ENCODE data around the gene PTPRO.

GRCh38 chr12:15540005-15540404, 217.7 kb downstream of the PTPRO start:
- TF ChIP-seq, protein P1, sequence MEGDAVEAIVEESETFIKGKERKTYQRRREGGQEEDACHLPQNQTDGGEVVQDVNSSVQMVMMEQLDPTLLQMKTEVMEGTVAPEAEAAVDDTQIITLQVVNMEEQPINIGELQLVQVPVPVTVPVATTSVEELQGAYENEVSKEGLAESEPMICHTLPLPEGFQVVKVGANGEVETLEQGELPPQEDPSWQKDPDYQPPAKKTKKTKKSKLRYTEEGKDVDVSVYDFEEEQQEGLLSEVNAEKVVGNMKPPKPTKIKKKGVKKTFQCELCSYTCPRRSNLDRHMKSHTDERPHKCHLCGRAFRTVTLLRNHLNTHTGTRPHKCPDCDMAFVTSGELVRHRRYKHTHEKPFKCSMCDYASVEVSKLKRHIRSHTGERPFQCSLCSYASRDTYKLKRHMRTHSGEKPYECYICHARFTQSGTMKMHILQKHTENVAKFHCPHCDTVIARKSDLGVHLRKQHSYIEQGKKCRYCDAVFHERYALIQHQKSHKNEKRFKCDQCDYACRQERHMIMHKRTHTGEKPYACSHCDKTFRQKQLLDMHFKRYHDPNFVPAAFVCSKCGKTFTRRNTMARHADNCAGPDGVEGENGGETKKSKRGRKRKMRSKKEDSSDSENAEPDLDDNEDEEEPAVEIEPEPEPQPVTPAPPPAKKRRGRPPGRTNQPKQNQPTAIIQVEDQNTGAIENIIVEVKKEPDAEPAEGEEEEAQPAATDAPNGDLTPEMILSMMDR (optimal IDR thresholded peaks at IDR 0.05 in 1 of 3, IDR thresholded peaks at IDR 0.05 in 1 of 3, conservative IDR thresholded peaks at IDR 0.05 in 1 of 3; ENCODE audit: extremely low read depth in 1 of 3, insufficient read depth in 2 of 3, low read length in 3 of 3) = no peak
- no peak for TF ChIP-seq EZH2 (IDR thresholded peaks at IDR 0.05; ENCODE audit: low read length)

All from keratinocyte (primary cell).